Testis (tissue), 3 donors: Measurements from ENCODE around the gene MIER3. TPM values are rescaled to one million over a fixed set of nuclear protein-coding genes. Genes with fewer than 3 reads are reported as not detected.

ENCODE experiments used
- DNase-seq: peaks from one replicate; pipeline ENCODE4 v3.0.0-alpha.2; 2019
- H3K27ac ChIP-seq, 2 donors: fragments of 200-600 bp; sonication (generic); one replicate each; pipeline ENCODE4 v1.5.1; 2019
- H3K27me3 ChIP-seq: fragments of 200-600 bp; sonication (generic); one replicate; pipeline ENCODE4 v1.5.1; 2019
- H3K36me3 ChIP-seq: fragments of 200-600 bp; sonication (generic); one replicate; pipeline ENCODE4 v1.5.1; 2017; ENCODE audit warnings: low read depth; ENCODE audit errors: missing control alignments
- H3K4me1 ChIP-seq: fragments of 200-600 bp; sonication (generic); one replicate; pipeline ENCODE4 v1.5.1; 2019
- H3K4me3 ChIP-seq, 2 donors: fragments of 200-600 bp; sonication (generic); one replicate each; pipeline ENCODE4 v1.5.1; 2017 to 2019
- H3K9me3 ChIP-seq: fragments of 200-600 bp; sonication (generic); one replicate; pipeline ENCODE4 v1.5.1; 2017
- CTCF ChIP-seq, 3 experiments: fragments of 450-650 bp in 2 of 3; fragments of 200-600 bp in 1 of 3; sonication (generic) in 1 of 3; IDR thresholded peaks; one replicate each; pipeline ENCODE4 v1.5.1; 2016 to 2019; ENCODE audit warnings: antibody characterized with exemption in 3 of 3, mild to moderate bottlenecking in 2 of 3, moderate library complexity in 1 of 3
- POLR2A ChIP-seq: fragments of 450-650 bp; IDR thresholded peaks from one replicate; pipeline ENCODE4 v1.6.1; 2017; ENCODE audit warnings: antibody characterized with exemption, mild to moderate bottlenecking, moderate library complexity
- WGBS, 2 donors: methylation state at CpG; one replicate each; pipeline ENCODE4 v1.1.5; 2018; 5-methylcytosine and 5-hydroxymethylcytosine counted together
- intact Hi-C: fragments of 100-400 bp; cut with DNase I; formaldehyde crosslinking; loops from one replicate; pipeline ENCODE4 v1.15.1; 2023; ENCODE audit warnings: low total_unique reads
- polyA plus RNA-seq: library from polyadenylated mRNA; stranded (reverse); fragments of 350-450 nt; fragmentation: Illumina TruSeq; extraction: RNeasy Lipid Tissue Mini Kit (QIAGEN cat#74804); gene quantifications from one replicate; pipeline ENCODE4 v1.2.3, GENCODE V29; 2014; ENCODE audit warnings: low read depth, low replicate concordance; ENCODE audit not compliant: insufficient read depth
- total RNA-seq, 2 donors: library from RNA; depleted of rRNA; stranded (reverse); fragments of >200 nt; gene quantifications; one replicate each; pipeline ENCODE4 v1.2.3, GENCODE V29; 2016

Gene MIER3
- total and polyA plus RNA-seq, 3 donors from 2014 or later = 27.8 to 71.6 (median 68.7) TPM

- DNase-seq = peak; percentile 99
- intact Hi-C loops = loop anchor here (10.0 kb wide), 1 partner anchor 315 kb away; no protein-coding TSS in a partner anchor
- WGBS, 2 donors = 0% methylated on average over 13 to 68 of the region's 84 CpGs
- H3K27ac ChIP-seq = peak within 1 kb of the TSS; percentile 94 to 96
- H3K36me3 ChIP-seq = no peaks in the 10 kb centered on the region
- H3K9me3 ChIP-seq = no peaks in the 10 kb centered on the region
- TF ChIP-seq POLR2A = no peak
- no peak for TF ChIP-seq CTCF (IDR thresholded peaks at IDR 0.05)
- H3K27me3 ChIP-seq = no peaks in the 10 kb centered on the region
- peak within 1 kb of the TSS; percentile 73 to 74 for H3K4me3 ChIP-seq
- peaks cover 6% of the 10 kb centered on the region for H3K4me1 ChIP-seq
Measured at GRCh38 chr5:56909294-56910209, 42.4 kb downstream of the MIER3 start, which contains the start of gene SETD9. Gene SETD9 (plus strand): TSS chr5:56909596. CDS start chr5:56909646, 50 bp downstream.

GRCh38 chr5:56908942-56909293, 43.0 kb downstream of the MIER3 start:
- Histone ChIP-seq H3K36me3 (no peaks in the 10 kb centered on the region), H3K27ac (peak overlapping the region; percentile 94 to 96), H3K4me3 (peak overlapping the region; percentile 73 to 74), H3K27me3 (no peaks in the 10 kb centered on the region), H3K4me1 (peaks cover 6% of the 10 kb centered on the region), H3K9me3 (no peaks in the 10 kb centered on the region)
- intact Hi-C loops = loop anchor here (10.0 kb wide), 1 partner anchor 316 kb away; no protein-coding TSS in a partner anchor
- peak; percentile 81 for DNase-seq
- 1% methylated on average over 19 of the region's 19 CpGs for WGBS, 2 donors
- TF ChIP-seq CTCF (IDR thresholded peaks at IDR 0.05) (no peak), POLR2A (no peak)

GRCh38 chr5:56900858-56901578, 50.9 kb downstream of the MIER3 start:
- no peak overlapping the region for H3K4me3 ChIP-seq
- H3K9me3 ChIP-seq = no peaks in the 10 kb centered on the region
- H3K36me3 ChIP-seq = no peaks in the 10 kb centered on the region
- H3K4me1 ChIP-seq = no peaks in the 10 kb centered on the region
- H3K27me3 ChIP-seq = no peaks in the 10 kb centered on the region
- DNase-seq = no peak
- TF ChIP-seq POLR2A = no peak
- TF ChIP-seq CTCF (IDR thresholded peaks at IDR 0.05) = peak; percentile 56 to 73 (median 61)
- WGBS, 2 donors = 45 to 50% methylated on average over 3 of the region's 3 CpGs
- intact Hi-C loops = loop anchor here (10.0 kb wide), 1 partner anchor 324 kb away; no protein-coding TSS in a partner anchor
- H3K27ac ChIP-seq = no peak overlapping the region

- Histone ChIP-seq H3K27me3 (no peaks in the 10 kb centered on the region), H3K4me1 (no peaks in the 10 kb centered on the region), H3K9me3 (no peaks in the 10 kb centered on the region), H3K36me3 (no peaks in the 10 kb centered on the region), H3K4me3 (no peak overlapping the region), H3K27ac (no peak overlapping the region)
- no peak for DNase-seq
- TF ChIP-seq POLR2A (no peak), CTCF (IDR thresholded peaks at IDR 0.05) (no peak)
- intact Hi-C loops = loop anchor here (10.0 kb wide), 1 partner anchor 324 kb away; no protein-coding TSS in a partner anchor
- 71 to 75% methylated on average over 4 of the region's 4 CpGs for WGBS, 2 donors
Measured at GRCh38 chr5:56900395-56900794, 51.5 kb downstream of the MIER3 start.
